ENCODE measurements around the gene CRTAP. TPM values are rescaled to one million over a fixed set of nuclear protein-coding genes. Genes with fewer than 3 reads are reported as not detected.

CRTAP gene
- polyA plus RNA-seq, 3 donors, result 134 to 321 (median 317) TPM

DNA sequence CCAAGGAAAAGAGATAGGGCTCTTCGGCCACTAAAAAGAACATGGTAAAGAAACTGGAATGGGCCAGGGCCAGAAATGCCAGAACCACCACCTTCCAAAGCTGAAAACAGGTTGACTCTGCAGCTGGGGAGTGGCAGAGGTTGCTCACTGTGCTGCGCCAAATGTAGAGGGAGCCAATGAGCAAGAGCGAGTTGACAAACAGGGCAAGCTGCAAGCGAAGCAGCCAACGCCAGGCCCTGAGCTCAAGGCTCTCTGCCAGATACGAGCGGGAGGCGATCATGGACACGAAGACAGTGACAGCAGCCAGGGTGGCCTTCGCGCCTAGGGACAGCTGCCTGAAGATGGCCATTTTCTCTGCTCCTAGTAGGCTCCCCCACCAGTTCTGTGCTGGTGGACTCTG lies 20.0 kb upstream of the CRTAP start:
- Mint-ChIP-seq H3K27ac (peak overlapping the region in 2 of 7 donors; percentile 35 to 62), H3K4me3 (no peak overlapping the region), H3K36me3 (peaks cover 38 to 41% of the 10 kb centered on the region in 2 donors), H3K4me1 (peaks cover 58% of the 10 kb centered on the region), H3K9me3 (peaks cover 0 to 3% (median 0%) of the 10 kb centered on the region in 7 donors), H3K27me3 (ENCODE audit: low read depth in 3 of 3) (peaks cover 0 to 3% (median 0%) of the 10 kb centered on the region in 3 donors)
- H3K27me3 ChIP-seq (ENCODE audit: control insufficient read depth in 2 of 2, insufficient read depth in 2 of 2, low read length in 2 of 2), result no peaks in the 10 kb centered on the region
- H3K36me3 ChIP-seq (replicated peaks in 1 of 2; ENCODE audit: control insufficient read depth in 1 of 2, insufficient read depth in 2 of 2, low read length in 2 of 2), result peaks cover 31 to 48% of the 10 kb centered on the region in 2 donors
- H3K27ac ChIP-seq (ENCODE audit: low read depth in 1 of 2, low read length in 2 of 2), result peak overlapping the region in 1 of 2 donors; percentile 68
- H3K9ac ChIP-seq (ENCODE audit: insufficient read depth, low read length, poor library complexity, severe bottlenecking), result no peak overlapping the region
- no peak for DNase-seq
- no peak overlapping the region for H3K4me3 ChIP-seq (replicated peaks in 1 of 3; ENCODE audit: low read depth in 2 of 3, low read length in 3 of 3)
- no peak for TF ChIP-seq CTCF (IDR thresholded peaks at IDR 0.05)
- intact Hi-C loops (cut with micrococcal nuclease), result no loop called here
- H3K4me1 ChIP-seq (ENCODE audit: control insufficient read depth in 1 of 2, insufficient read depth in 2 of 2, low read length in 2 of 2), result peaks cover 31 to 41% of the 10 kb centered on the region in 2 donors
- H3K4me2 ChIP-seq (replicated peaks; ENCODE audit: extremely low read depth, low read length, poor library complexity, severe bottlenecking), result no peak overlapping the region
- peaks cover 86% of the 10 kb centered on the region for H3K79me2 ChIP-seq (ENCODE audit: insufficient read depth, low read length)
- 95% methylated on average over 11 of the region's 11 CpGs for WGBS (ENCODE audit: insufficient coverage)
- H4K20me1 ChIP-seq (ENCODE audit: insufficient read depth, low read length), result peaks cover 71% of the 10 kb centered on the region
- no peaks in the 10 kb centered on the region for H3K9me3 ChIP-seq (replicated peaks in 1 of 2; ENCODE audit: control insufficient read depth in 1 of 2, insufficient read depth in 1 of 2, low read length in 2 of 2)
- no peak overlapping the region for H2AFZ ChIP-seq (ENCODE audit: insufficient read depth, low read depth, low read length, poor library complexity, severe bottlenecking)

DNA sequence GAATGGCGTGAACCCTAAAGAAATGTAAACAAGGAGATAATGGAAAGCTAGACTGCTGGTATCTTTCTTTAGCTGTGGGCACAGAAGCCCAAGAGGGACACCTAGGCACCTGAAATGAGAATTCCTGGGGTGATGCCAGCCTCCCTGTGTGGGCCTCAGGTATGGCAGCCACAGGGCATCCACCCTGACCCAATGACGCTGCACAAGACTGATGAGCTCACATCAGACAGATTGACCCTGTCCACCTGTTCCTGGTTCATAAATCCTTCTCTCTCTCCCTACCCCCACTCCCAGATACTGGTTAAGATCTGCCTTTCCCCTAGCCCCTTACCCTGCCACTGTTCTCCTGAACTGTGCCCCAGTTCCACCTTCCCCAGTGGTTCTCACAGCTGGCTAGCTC lies 18.4 kb upstream of the CRTAP start:
- H3K27me3 ChIP-seq (ENCODE audit: control insufficient read depth in 2 of 2, insufficient read depth in 2 of 2, low read length in 2 of 2), result no peaks in the 10 kb centered on the region
- peaks cover 0 to 7% (median 2%) of the 10 kb centered on the region in 3 donors for H3K27me3 Mint-ChIP-seq (ENCODE audit: low read depth in 3 of 3)
- H4K20me1 ChIP-seq (ENCODE audit: insufficient read depth, low read length), result peaks cover 55% of the 10 kb centered on the region
- intact Hi-C loops (cut with micrococcal nuclease), result no loop called here
- peak overlapping the region; percentile 91 for H3K4me2 ChIP-seq (replicated peaks; ENCODE audit: extremely low read depth, low read length, poor library complexity, severe bottlenecking)
- H3K27ac ChIP-seq (ENCODE audit: low read depth in 1 of 2, low read length in 2 of 2), result peak overlapping the region in 1 of 2 donors; percentile 97
- H2AFZ ChIP-seq (ENCODE audit: insufficient read depth, low read depth, low read length, poor library complexity, severe bottlenecking), result no peak overlapping the region
- no peak for DNase-seq
- H3K9ac ChIP-seq (ENCODE audit: insufficient read depth, low read length, poor library complexity, severe bottlenecking), result peak overlapping the region; percentile 99
- H3K36me3 Mint-ChIP-seq, result peaks cover 34 to 36% of the 10 kb centered on the region in 2 donors
- H3K9me3 ChIP-seq (replicated peaks in 1 of 2; ENCODE audit: control insufficient read depth in 1 of 2, insufficient read depth in 1 of 2, low read length in 2 of 2), result no peaks in the 10 kb centered on the region
- peaks cover 0 to 3% (median 0%) of the 10 kb centered on the region in 7 donors for H3K9me3 Mint-ChIP-seq
- peak overlapping the region in 2 of 3 experiments; percentile 77 to 98 for H3K4me3 ChIP-seq (replicated peaks in 1 of 3; ENCODE audit: low read depth in 2 of 3, low read length in 3 of 3)
- peaks cover 43% of the 10 kb centered on the region for H3K4me1 Mint-ChIP-seq
- H3K36me3 ChIP-seq (replicated peaks in 1 of 2; ENCODE audit: control insufficient read depth in 1 of 2, insufficient read depth in 2 of 2, low read length in 2 of 2), result peaks cover 30 to 42% of the 10 kb centered on the region in 2 donors
- peak overlapping the region; percentile 99 for H3K4me3 Mint-ChIP-seq
- H3K4me1 ChIP-seq (ENCODE audit: control insufficient read depth in 1 of 2, insufficient read depth in 2 of 2, low read length in 2 of 2), result peaks cover 17 to 26% of the 10 kb centered on the region in 2 donors
- peaks cover 70% of the 10 kb centered on the region for H3K79me2 ChIP-seq (ENCODE audit: insufficient read depth, low read length)
- 83% methylated on average over 2 of the region's 2 CpGs for WGBS (ENCODE audit: insufficient coverage)
- peak overlapping the region; percentile 20 to 97 (median 95) for H3K27ac Mint-ChIP-seq
- no peak for TF ChIP-seq CTCF (IDR thresholded peaks at IDR 0.05)

Data from CD14-positive monocyte (primary cell).